Heart left ventricle (tissue), 16 donors: ENCODE data around the gene WDR70. TPM values are rescaled to one million over a fixed set of nuclear protein-coding genes. Genes with fewer than 3 reads are reported as not detected.
"Not testable (repeated sequence)": the region's sequence is repeated elsewhere in the genome, so short reads cannot be mapped to it uniquely, and the experiment has no call there.

Source experiments
- ATAC-seq, 4 donors: fragments of 200-7000 bp; cut with Tn5 transposase; one replicate each; pipeline ENCODE4 v1.9.1; 2020 to 2022; ENCODE audit warnings: moderate library complexity in 4 of 4, mild to moderate bottlenecking in 3 of 4, moderate number of reproducible peaks in 1 of 4
- DNase-seq, 5 donors: peaks; one replicate each; pipeline ENCODE4 v3.0.0-alpha.2; 2020
- H3K27ac ChIP-seq, 12 donors: fragments of 200-600 bp; sonication (generic) in 4 of 12; one replicate each; pipeline versions ENCODE4 v1.5.0 to v1.8.0; 2016 to 2022; ENCODE audit warnings: mild to moderate bottlenecking in 2 of 12
- H3K27me3 ChIP-seq, 9 donors: fragments of 200-600 bp; sonication (generic) in 2 of 9; one replicate each; pipeline versions ENCODE4 v1.5.1 to v1.8.0; 2016 to 2022; ENCODE audit warnings: mild to moderate bottlenecking in 3 of 9
- H3K36me3 ChIP-seq, 9 donors: fragments of 200-600 bp; sonication (generic) in 2 of 9; one replicate each; pipeline versions ENCODE4 v1.5.0 to v1.8.0; 2018 to 2022; ENCODE audit warnings: mild to moderate bottlenecking in 2 of 9
- H3K4me1 ChIP-seq, 12 donors: fragments of 200-600 bp; sonication (generic) in 4 of 12; one replicate each; pipeline versions ENCODE4 v1.5.0 to v1.8.0; 2016 to 2022; ENCODE audit warnings: mild to moderate bottlenecking in 3 of 12
- H3K4me3 ChIP-seq, 12 donors: fragments of 200-600 bp; sonication (generic) in 4 of 12; one replicate each; pipeline versions ENCODE4 v1.5.0 to v1.8.0; 2017 to 2022; ENCODE audit warnings: mild to moderate bottlenecking in 9 of 12, moderate library complexity in 4 of 12
- H3K9me3 ChIP-seq, 12 donors: fragments of 200-600 bp; sonication (generic) in 4 of 12; one replicate each; pipeline versions ENCODE4 v1.5.0 to v1.8.0; 2016 to 2022; ENCODE audit warnings: mild to moderate bottlenecking in 1 of 12
- POLR2A ChIP-seq, 2 donors: fragments of 450-650 bp; IDR thresholded peaks; one replicate each; pipeline ENCODE4 v1.6.1; 2017; ENCODE audit warnings: antibody characterized with exemption in 2 of 2, mild to moderate bottlenecking in 2 of 2, moderate library complexity in 2 of 2
- WGBS, 4 donors: extraction: QIAGEN DNeasy Blood & Tissue Kit in 2 of 4; methylation state at CpG; one replicate each; pipeline versions ENCODE4 v1.1.5 to v1.1.7; 2013 to 2018; 5-methylcytosine and 5-hydroxymethylcytosine counted together
- intact Hi-C, 10 donors: fragments of 100-400 bp; cut with DNase I; formaldehyde crosslinking; loops; one replicate each; pipeline versions ENCODE4 v1.11.1 to v1.14.2; 2022
- polyA plus RNA-seq, 2 donors: library from polyadenylated mRNA; stranded (reverse); fragments of 200-250 nt; gene quantifications; one replicate each; pipeline ENCODE4 v1.2.3, GENCODE V29; 2013
- total RNA-seq, 9 donors: library from RNA; depleted of rRNA in 2 of 9; stranded (reverse); fragments of >200 nt in 2 of 9; fragmentation: NEBNext Ultra II Directional in 3 of 9; extraction: Animal tissue kit (Norgen Biotek cat#: 25700) in 3 of 9; gene quantifications; one replicate each; pipeline versions ENCODE4 v1.1.0 to v1.2.4, GENCODE V29; 2016 to 2023
- TF ChIP-seq, protein P1 (sequence below), 12 donors: fragments of 200-600 bp; sonication (generic) in 4 of 12; IDR thresholded peaks; one replicate each; pipeline versions ENCODE4 v1.5.0 to v1.8.0; 2018 to 2022; ENCODE audit warnings: antibody characterized with exemption in 12 of 12, mild to moderate bottlenecking in 5 of 12
- donor health status: ischemic (EF 13 %, LVEDD 7.1; RV severe dilation, severe dysfunction).
- donor health status: healthy with polysubstance abuse.
- donor health status: DM: no; HTN: yes; CAD: no.
- donor health status: DM: no; HTN: no; CAD: no.
- donor health status: ischemic (EF 25% LVEDD 6.9; RV normal size, moderate dysfunction).
- donor health status: ischemic (EF 25% LVEDD 5.7; RV mildly dilated, moderate dysfunction).
- donor health status: healthy.
- donor health status: DM: yes; HTN: yes; CAD: no.
- donor health status: ischemic (EF 35%, LVEDD 5.7; RV mildly dilated, moderate dysfunction).
- donor health status: nonischemic (EF 11% LVEDD 7.7; RV severe dilation, severe dysfunction).
- donor health status: DM: yes; HTN: yes; CAD: no.
- donor health status: PGD.
- donor health status: ischemic (EF 29% LVEDD 5.4; RV normal size, mild dysfunction).
- donor health status: nonischemic (EF 23%, LVEDD 6.1; RV moderate dilation, normal function).

The WDR70 gene
- total and polyA plus RNA-seq, 11 donors: 6.0 to 31.3 (median 13.6) TPM

DNA sequence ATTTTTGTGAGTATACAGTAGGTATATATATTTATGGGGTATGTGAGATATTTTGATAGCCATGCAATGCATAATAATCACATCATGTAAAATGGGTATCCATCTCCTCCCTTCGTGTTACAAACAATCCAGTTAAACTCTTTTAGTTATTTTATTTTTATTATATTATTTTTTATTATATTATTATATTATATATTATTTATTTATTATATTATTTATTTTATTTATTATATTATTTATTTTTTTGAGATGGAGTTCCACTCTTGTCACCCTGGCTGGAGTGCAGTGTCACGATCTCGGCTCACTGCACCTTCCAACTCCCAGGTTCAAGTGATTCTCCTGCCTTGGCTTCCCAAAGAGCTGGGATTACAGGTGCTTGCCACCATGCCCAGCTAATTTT, 138.6 kb downstream of the WDR70 start:
- Histone ChIP-seq H3K27ac (no peak overlapping the region), H3K27me3 (no peaks in the 10 kb centered on the region), H3K9me3 (peaks cover 0 to 8% (median 0%) of the 10 kb centered on the region in 12 donors), H3K36me3 (peaks cover 0 to 25% (median 4%) of the 10 kb centered on the region in 9 donors), H3K4me3 (no peak overlapping the region), H3K4me1 (no peaks in the 10 kb centered on the region)
- intact Hi-C loops: no loop called here
- DNase-seq: no peak
- WGBS, 4 donors: 96 to 99% (median 98%) methylated on average over 3 of the region's 3 CpGs
- no peak for TF ChIP-seq POLR2A (IDR thresholded peaks at IDR 0.05)
- TF ChIP-seq, protein P1, sequence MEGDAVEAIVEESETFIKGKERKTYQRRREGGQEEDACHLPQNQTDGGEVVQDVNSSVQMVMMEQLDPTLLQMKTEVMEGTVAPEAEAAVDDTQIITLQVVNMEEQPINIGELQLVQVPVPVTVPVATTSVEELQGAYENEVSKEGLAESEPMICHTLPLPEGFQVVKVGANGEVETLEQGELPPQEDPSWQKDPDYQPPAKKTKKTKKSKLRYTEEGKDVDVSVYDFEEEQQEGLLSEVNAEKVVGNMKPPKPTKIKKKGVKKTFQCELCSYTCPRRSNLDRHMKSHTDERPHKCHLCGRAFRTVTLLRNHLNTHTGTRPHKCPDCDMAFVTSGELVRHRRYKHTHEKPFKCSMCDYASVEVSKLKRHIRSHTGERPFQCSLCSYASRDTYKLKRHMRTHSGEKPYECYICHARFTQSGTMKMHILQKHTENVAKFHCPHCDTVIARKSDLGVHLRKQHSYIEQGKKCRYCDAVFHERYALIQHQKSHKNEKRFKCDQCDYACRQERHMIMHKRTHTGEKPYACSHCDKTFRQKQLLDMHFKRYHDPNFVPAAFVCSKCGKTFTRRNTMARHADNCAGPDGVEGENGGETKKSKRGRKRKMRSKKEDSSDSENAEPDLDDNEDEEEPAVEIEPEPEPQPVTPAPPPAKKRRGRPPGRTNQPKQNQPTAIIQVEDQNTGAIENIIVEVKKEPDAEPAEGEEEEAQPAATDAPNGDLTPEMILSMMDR (IDR thresholded peaks at IDR 0.05): no peak
- no peak for ATAC-seq

DNA sequence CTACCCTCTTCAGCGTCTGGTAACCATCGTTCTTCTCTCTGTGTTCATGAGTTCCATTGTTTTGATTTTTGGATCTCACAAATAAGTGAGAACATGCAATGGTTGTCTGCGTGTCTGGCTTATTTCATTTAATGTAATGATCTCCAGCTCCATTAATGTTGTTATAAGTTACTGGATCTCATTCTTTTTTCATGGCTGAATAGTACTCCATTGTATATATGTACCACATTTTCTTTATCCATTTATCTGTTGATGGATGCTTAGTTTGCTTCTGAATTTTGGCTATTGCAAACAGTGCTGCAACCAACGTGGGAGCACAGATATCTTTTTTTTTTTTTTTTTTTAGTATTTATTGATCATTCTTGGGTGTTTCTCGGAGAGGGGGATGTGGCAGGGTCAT, 139.2 kb downstream of the WDR70 start:
- H3K4me3 ChIP-seq, DNase-seq, intact Hi-C loops, H3K4me1 ChIP-seq, H3K27me3 ChIP-seq, H3K27ac ChIP-seq, H3K9me3 ChIP-seq, ATAC-seq: not testable (repeated sequence)
- H3K36me3 ChIP-seq: peaks cover 0 to 29% (median 4%) of the 10 kb centered on the region in 9 donors
- 93 to 99% (median 97%) methylated on average over 4 to 5 of the region's 5 CpGs for WGBS, 4 donors

DNA sequence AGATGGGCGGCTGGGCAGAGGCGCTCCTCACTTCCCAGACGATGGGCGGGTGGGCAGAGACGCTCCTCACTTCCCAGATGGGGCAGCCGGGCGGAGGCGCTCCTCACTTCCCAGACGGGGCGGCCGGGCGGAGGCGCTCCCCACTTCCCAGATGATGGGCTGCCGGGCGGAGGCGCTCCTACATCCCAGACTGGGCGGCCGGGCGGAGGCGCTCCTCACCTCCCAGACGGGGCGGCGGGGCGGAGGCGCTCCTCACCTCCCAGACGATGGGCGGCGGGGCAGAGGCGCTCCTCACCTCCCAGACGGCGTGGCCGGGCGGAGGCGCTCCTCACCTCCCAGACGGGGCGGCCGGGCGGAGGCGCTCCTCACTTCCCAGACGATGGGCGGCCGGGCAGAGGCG, 140.2 kb downstream of the WDR70 start:
- WGBS, 4 donors: 93 to 99% (median 97%) methylated on average over 20 to 43 of the region's 43 CpGs
- H3K9me3 ChIP-seq: peaks cover 0 to 8% (median 0%) of the 10 kb centered on the region in 12 donors
- no peaks in the 10 kb centered on the region for H3K27me3 ChIP-seq
- intact Hi-C loops: no loop called here
- TF ChIP-seq, protein P1 (IDR thresholded peaks at IDR 0.05): no peak
- TF ChIP-seq POLR2A (IDR thresholded peaks at IDR 0.05): no peak
- ATAC-seq: no peak
- peaks cover 0 to 29% (median 4%) of the 10 kb centered on the region in 9 donors for H3K36me3 ChIP-seq
- no peak for DNase-seq
- H3K27ac ChIP-seq: no peak overlapping the region
- no peak overlapping the region for H3K4me3 ChIP-seq
- no peaks in the 10 kb centered on the region for H3K4me1 ChIP-seq

DNA sequence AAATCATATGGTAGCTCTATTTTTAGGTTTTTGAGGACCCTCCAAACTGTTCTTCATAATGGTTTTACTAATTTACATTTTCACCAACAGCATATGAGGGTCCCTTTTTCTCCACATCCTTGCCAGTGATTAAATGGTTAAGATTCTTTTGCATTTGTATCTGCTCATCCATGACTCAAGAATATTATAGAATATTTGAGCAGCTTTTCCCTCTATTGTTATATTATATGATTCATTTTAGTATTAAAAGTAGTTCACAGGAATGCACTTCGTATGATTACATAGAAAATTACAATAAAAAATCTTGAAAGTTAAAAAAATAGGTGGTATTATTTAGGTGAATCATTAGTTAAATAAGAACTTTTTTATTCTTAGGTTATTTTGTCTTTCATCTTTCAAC, 140.7 kb downstream of the WDR70 start:
- Histone ChIP-seq H3K27ac (no peak overlapping the region), H3K9me3 (peaks cover 0 to 8% (median 0%) of the 10 kb centered on the region in 12 donors), H3K27me3 (no peaks in the 10 kb centered on the region), H3K4me3 (no peak overlapping the region), H3K4me1 (no peaks in the 10 kb centered on the region), H3K36me3 (peaks cover 0 to 29% (median 4%) of the 10 kb centered on the region in 9 donors)
- ATAC-seq (no peak), DNase-seq (no peak)
- TF ChIP-seq POLR2A (IDR thresholded peaks at IDR 0.05): no peak
- TF ChIP-seq, protein P1 (IDR thresholded peaks at IDR 0.05): no peak
- intact Hi-C loops: no loop called here
- 90 to 97% (median 97%) methylated on average over 1 of the region's 1 CpG for WGBS, 4 donors

DNA sequence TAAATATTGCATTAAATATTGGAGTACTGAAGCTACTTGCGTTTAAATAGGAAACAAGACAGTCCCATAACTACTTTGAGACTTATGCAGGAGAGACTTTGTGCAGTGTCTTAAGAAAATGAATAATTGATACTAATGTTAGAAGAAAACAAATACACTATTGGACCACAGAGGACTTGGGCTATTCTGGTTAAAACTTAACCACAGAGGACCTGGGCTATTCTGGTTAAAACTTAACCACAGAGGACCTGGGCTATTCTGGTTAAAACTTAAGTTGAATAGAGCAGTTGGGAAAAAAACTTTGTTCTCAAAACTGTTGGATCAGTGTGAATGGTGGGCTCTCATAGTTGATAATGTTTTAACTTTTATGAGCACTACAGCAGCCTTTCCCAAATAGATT, 141.7 kb downstream of the WDR70 start:
- H3K4me1 ChIP-seq: no peaks in the 10 kb centered on the region
- H3K4me3 ChIP-seq: no peak overlapping the region
- peaks cover 0 to 29% (median 4%) of the 10 kb centered on the region in 9 donors for H3K36me3 ChIP-seq
- intact Hi-C loops: no loop called here
- DNase-seq (no peak), ATAC-seq (no peak)
- no peaks in the 10 kb centered on the region for H3K27me3 ChIP-seq
- TF ChIP-seq, protein P1 (IDR thresholded peaks at IDR 0.05): no peak
- no peak for TF ChIP-seq POLR2A (IDR thresholded peaks at IDR 0.05)
- peaks cover 0 to 8% (median 0%) of the 10 kb centered on the region in 12 donors for H3K9me3 ChIP-seq
- 94 to 100% (median 96%) methylated on average over 1 of the region's 1 CpG for WGBS, 4 donors
- H3K27ac ChIP-seq: no peak overlapping the region
